ENCODE results near the gene EDIL3.

EDIL3 gene

GRCh38 chr5:83917261-83917908 lies 467.3 kb downstream of the EDIL3 start:
- H3K27me3 ChIP-seq (ENCODE audit: control insufficient read depth, low read length): no peaks in the 10 kb centered on the region
- H3K4me3 ChIP-seq (ENCODE audit: low read length): no peak overlapping the region
- TF ChIP-seq EZH2phosphoT487 (IDR thresholded peaks at IDR 0.05; ENCODE audit: borderline replicate concordance, low read length) (no peak), CTCF (IDR thresholded peaks at IDR 0.05; ENCODE audit: low read depth, low read length, poor library complexity, severe bottlenecking) (no peak)

GRCh38 chr5:83914662-83915418 lies 469.8 kb downstream of the EDIL3 start:
- H3K36me3 ChIP-seq (ENCODE audit: control insufficient read depth, low read length): no peaks in the 10 kb centered on the region
- no peaks in the 10 kb centered on the region for H3K79me2 ChIP-seq (ENCODE audit: control insufficient read depth, low read length)
- TF ChIP-seq CTCF (IDR thresholded peaks at IDR 0.05; ENCODE audit: low read depth, low read length, poor library complexity, severe bottlenecking) (no peak), EZH2phosphoT487 (IDR thresholded peaks at IDR 0.05; ENCODE audit: borderline replicate concordance, low read length) (no peak)
- H4K20me1 ChIP-seq (ENCODE audit: control insufficient read depth, insufficient read depth, low read depth, low read length): no peaks in the 10 kb centered on the region
- no peaks in the 10 kb centered on the region for H3K9me3 ChIP-seq (ENCODE audit: control insufficient read depth, insufficient read depth, low read length)
- no peaks in the 10 kb centered on the region for H3K4me1 ChIP-seq (ENCODE audit: control insufficient read depth, low read length)
- no peak overlapping the region for H3K4me2 ChIP-seq (ENCODE audit: low read length)
- H3F3A ChIP-seq (ENCODE audit: control insufficient read depth, insufficient read depth): no peaks in the 10 kb centered on the region
- no peak overlapping the region for H3K4me3 ChIP-seq (ENCODE audit: low read length)
- no peak overlapping the region for H3K27ac ChIP-seq (ENCODE audit: low read depth, low read length)
- no peaks in the 10 kb centered on the region; the same call in 1 of the 2 replicates for H3K9me2 ChIP-seq (replicated peaks; ENCODE audit: control insufficient read depth, low read length)
- H3K27me3 ChIP-seq (ENCODE audit: control insufficient read depth, low read length): no peaks in the 10 kb centered on the region; the same call in 1 of the 2 replicates

More at GRCh38 chr5:83917261-83917908, 467.3 kb downstream of the EDIL3 start:
- no peak overlapping the region for H3K27ac ChIP-seq (ENCODE audit: low read depth, low read length)
- H3K79me2 ChIP-seq (ENCODE audit: control insufficient read depth, low read length): no peaks in the 10 kb centered on the region
- H3F3A ChIP-seq (ENCODE audit: control insufficient read depth, insufficient read depth): no peaks in the 10 kb centered on the region
- H3K4me2 ChIP-seq (ENCODE audit: low read length): no peak overlapping the region
- no peaks in the 10 kb centered on the region for H3K9me3 ChIP-seq (ENCODE audit: control insufficient read depth, insufficient read depth, low read length)
- no peaks in the 10 kb centered on the region for H4K20me1 ChIP-seq (ENCODE audit: control insufficient read depth, insufficient read depth, low read depth, low read length)
- no peaks in the 10 kb centered on the region for H3K36me3 ChIP-seq (ENCODE audit: control insufficient read depth, low read length)
- H3K9me2 ChIP-seq (replicated peaks; ENCODE audit: control insufficient read depth, low read length): no peaks in the 10 kb centered on the region; the same call in 1 of the 2 replicates
- no peaks in the 10 kb centered on the region for H3K4me1 ChIP-seq (ENCODE audit: control insufficient read depth, low read length)

GRCh38 chr5:83914199-83914598 lies 470.5 kb downstream of the EDIL3 start:
- Histone ChIP-seq H3K27me3 (ENCODE audit: control insufficient read depth, low read length) (no peaks in the 10 kb centered on the region; the same call in 1 of the 2 replicates), H3K27ac (ENCODE audit: low read depth, low read length) (no peak overlapping the region), H4K20me1 (ENCODE audit: control insufficient read depth, insufficient read depth, low read depth, low read length) (no peaks in the 10 kb centered on the region), H3K79me2 (ENCODE audit: control insufficient read depth, low read length) (no peaks in the 10 kb centered on the region), H3K4me3 (ENCODE audit: low read length) (no peak overlapping the region), H3K36me3 (ENCODE audit: control insufficient read depth, low read length) (no peaks in the 10 kb centered on the region), H3F3A (ENCODE audit: control insufficient read depth, insufficient read depth) (no peaks in the 10 kb centered on the region), H3K9me2 (replicated peaks; ENCODE audit: control insufficient read depth, low read length) (no peaks in the 10 kb centered on the region; the same call in 1 of the 2 replicates), H3K9me3 (ENCODE audit: control insufficient read depth, insufficient read depth, low read length) (no peaks in the 10 kb centered on the region), H3K4me2 (ENCODE audit: low read length) (no peak overlapping the region), H3K4me1 (ENCODE audit: control insufficient read depth, low read length) (no peaks in the 10 kb centered on the region)
- TF ChIP-seq EZH2phosphoT487 (IDR thresholded peaks at IDR 0.05; ENCODE audit: borderline replicate concordance, low read length) (no peak), CTCF (IDR thresholded peaks at IDR 0.05; ENCODE audit: low read depth, low read length, poor library complexity, severe bottlenecking) (no peak)

Data from DOHH2 (cell line).